GM19351 (cell line): Measurements from ENCODE around the gene PLXNC1.

Source experiments
- ATAC-seq: cut with Tn5 transposase; IDR thresholded peaks from one replicate; pipeline ENCODE4 v1.9.1; 2021; ENCODE audit warnings: mild to moderate bottlenecking, moderate library complexity; ENCODE audit not compliant: unreplicated experiment

Gene PLXNC1

DNA sequence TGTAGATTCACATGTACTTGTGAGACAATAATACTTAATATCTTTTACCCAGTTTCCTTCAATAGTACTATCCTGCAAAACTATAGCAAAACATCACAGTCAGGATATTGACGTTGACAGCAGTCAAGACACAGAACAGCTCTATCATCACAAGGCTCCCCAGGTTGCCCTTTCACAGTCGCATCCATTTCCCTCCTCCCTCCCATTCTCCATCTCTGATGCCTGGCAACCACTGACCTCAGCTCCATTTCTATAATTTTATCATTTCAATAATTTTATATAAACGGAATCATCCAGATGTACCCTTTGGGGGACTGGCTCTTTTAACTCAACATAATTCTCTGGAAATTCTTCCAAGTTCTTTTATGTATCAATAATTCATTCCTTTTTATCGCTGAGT is 81.5 kb downstream of the PLXNC1 start:
- ATAC-seq: no peak

- ATAC-seq: peak; percentile 53
Measured at GRCh38 chr12:94230357-94230905, 82.1 kb downstream of the PLXNC1 start.

- ATAC-seq: no peak
Measured at GRCh38 chr12:94231709-94232108, 83.3 kb downstream of the PLXNC1 start.

DNA sequence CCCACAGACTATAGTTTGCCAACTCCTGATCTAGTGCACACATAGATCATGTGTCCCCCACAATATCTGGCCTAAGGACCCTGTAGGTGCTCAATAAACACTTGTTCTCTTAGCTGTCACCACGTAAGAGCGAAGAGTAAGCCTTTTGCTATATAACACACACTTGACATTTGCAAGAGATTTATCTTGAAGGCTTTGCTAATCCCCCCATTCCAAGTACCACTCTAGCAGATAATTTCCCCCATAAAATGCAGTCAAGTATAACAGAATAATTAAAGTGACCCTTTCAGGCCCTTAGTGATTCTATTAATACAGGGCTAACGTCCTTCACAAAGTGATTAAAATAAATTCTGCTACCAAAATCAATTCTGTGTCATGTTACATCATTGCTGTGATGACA is 87.5 kb downstream of the PLXNC1 start:
- no peak for ATAC-seq

- no peak for ATAC-seq
Measured at GRCh38 chr12:94239332-94239993, 91.1 kb downstream of the PLXNC1 start.

DNA sequence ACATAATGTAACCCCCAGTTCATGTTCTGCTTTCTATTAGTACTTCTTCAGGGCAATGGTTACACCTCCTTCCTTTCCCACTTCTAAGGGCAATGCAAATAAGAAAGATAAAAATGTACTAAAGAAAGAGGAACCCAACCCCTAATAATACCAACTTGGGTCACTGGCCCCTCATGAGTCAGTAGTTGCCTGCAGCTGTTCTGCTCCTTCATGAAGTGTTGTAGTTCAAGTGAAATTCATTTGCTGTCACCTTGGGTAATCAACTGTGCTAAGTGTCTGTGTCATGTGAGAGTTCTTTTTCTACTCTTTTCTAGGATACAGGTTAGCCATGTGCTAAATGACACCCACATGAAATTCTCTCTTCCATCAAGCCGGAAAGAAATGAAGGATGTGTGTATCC is 91.8 kb downstream of the PLXNC1 start:
- peak; percentile 93 for ATAC-seq

- ATAC-seq: no peak
Measured at GRCh38 chr12:94242901-94243300, 94.5 kb downstream of the PLXNC1 start.

- peak; percentile 62 for ATAC-seq
Measured at GRCh38 chr12:94244165-94245133, 96.1 kb downstream of the PLXNC1 start.

- no peak for ATAC-seq
Measured at GRCh38 chr12:94245631-94246383, 97.4 kb downstream of the PLXNC1 start.

- no peak for ATAC-seq
Measured at GRCh38 chr12:94247246-94247645, 98.9 kb downstream of the PLXNC1 start.

DNA sequence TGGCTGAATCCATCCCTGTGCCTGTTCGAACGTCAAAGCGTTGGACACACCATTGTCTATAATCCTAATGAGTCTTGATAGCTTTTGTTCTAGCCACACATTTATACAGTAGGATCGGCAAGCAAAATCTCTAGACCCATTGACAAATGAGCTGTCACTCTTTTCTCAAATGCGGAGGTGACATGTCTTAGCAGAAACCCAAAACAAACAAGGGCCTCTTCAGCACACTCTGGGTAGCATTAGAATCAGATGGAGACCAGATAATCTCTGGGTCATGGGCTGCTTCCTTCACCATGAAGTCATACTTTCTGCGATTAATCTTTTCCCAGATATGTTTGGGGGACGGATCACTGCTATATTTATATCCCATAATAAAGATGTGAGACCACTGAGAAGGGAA is 100.2 kb downstream of the PLXNC1 start:
- no peak for ATAC-seq

DNA sequence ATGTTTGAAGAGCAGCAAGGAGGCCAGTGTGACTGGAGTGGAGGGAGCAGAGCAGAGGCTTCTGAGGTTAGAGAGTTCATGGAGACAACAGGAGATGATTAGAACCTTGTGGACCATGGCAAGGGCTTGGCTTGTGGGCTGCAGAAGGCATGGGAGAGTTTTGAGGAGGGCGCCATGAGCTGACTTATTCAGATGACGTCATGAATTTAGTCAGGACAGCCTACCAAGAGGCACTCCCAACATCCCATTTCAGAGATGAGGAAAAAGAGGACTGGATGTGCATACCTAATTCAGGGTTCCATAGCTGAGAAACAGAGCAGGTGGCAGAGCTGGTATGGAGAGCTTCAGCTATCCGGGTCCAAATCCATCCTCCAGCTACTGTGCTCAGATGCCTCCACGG is 101.8 kb downstream of the PLXNC1 start:
- no peak for ATAC-seq

DNA sequence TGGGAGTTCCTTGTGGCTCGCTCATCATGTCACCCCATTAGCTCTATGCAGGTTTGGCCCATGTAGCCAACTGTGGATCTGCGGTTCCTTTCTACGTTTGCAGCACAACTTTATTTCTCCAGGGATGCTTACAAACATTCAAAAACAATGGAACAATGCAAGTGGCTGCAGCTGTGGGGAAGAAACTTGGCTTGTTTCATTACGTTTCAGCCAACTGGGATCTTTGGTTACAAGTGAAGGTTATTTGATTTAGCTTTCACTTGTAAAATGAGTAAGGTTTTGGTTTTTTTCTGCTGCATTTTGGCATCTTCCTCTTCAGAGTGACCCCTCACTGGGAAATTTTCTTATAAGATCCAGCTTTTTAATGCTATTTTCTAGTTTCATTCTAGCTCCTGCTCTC is 105.9 kb downstream of the PLXNC1 start:
- no peak for ATAC-seq

DNA sequence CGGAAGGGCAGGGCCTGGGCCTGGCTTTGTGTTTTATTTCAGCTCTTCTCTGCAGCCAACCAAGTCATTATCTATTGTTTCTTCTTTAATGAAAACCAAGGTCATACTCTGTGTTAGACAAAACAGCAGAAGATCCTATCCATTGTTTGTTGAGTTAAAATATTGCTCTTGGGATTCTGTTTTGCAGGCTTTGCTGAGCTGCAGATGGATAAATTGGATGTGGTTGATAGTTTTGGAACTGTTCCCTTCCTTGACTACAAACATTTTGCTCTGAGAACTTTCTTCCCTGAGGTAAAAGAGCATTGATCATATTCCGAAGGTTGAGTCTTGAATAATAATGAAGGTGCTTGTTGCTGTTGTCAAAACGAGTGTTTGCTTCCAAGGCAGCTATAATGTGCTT is 106.6 kb downstream of the PLXNC1 start:
- no peak for ATAC-seq

DNA sequence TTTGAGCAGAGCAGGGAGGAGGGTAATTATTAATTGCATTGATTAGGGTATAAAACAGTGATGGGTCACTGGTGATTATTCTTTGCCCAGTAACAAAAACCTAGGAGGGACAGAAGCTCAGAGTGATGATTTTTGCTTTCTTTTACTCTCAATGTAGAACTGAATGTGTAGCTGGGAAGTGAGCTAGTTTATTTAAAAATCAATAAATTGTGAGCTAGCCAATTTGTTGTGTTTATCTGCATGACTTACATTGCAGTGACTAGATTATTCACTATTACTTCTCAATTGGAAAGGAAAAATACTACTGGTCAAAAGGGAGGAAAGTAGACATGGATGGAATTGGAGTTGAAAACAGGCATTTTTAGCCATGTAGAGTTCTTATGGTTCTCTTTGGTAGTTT is 107.1 kb downstream of the PLXNC1 start:
- ATAC-seq: no peak

GRCh38 chr12:94258593-94258992 is 110.2 kb downstream of the PLXNC1 start:
- ATAC-seq: peak; percentile 72

DNA sequence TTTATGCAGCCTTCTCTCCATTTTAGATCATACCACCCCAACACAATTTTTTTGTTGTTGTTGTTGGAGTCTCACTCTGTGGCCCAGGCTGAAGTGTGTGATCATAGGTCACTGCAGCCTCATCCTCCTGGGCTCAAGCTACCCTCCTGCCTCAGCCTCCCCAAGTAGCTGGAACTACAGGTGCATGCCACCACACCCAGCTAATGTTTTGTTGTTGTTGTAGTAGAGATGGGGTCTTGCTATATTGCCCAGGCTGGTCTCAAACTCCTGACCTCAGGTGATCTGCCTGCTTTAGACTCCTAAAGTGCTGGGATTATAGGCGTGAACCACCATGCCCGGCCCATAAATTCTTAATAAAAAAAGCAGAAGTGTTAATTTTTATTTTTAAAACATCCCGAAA is 111.6 kb downstream of the PLXNC1 start:
- no peak for ATAC-seq

DNA sequence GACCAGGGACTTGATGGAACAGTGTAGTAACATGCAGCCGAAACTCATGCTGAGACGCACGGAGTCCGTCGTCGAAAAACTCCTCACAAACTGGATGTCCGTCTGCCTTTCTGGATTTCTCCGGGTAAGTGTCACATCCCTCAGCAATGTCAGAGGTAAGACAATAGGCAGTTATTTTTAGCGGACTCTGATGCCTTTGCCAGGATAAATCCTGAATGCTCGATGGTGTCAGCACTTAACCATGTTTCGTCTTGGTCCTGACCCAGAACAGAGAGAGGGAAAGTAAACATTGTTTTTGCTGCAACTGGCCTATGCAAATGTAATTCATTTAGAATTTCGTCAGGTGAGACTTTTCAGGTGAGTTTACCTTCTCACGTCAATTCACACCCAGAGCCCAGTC is 112.3 kb downstream of the PLXNC1 start:
- ATAC-seq: no peak

- no peak for ATAC-seq
Measured at GRCh38 chr12:94261119-94261518, 112.7 kb downstream of the PLXNC1 start.

- ATAC-seq: no peak
Measured at GRCh38 chr12:94261786-94262185, 113.4 kb downstream of the PLXNC1 start.
